DND-41 (cell line): ENCODE measurements around the gene KRTAP9-6.
"Not testable (repeated sequence)": the region's sequence is repeated elsewhere in the genome, so short reads cannot be mapped to it uniquely, and the experiment has no call there.

Experiments used
- CTCF ChIP-seq: IDR thresholded peaks from 2 replicates; pipeline ENCODE4 v1.5.1; 2012; ENCODE audit warnings: borderline replicate concordance, low read length, moderate library complexity, mild to moderate bottlenecking; ENCODE audit not compliant: poor library complexity, severe bottlenecking; ENCODE audit errors: extremely low read depth
- EZH2 ChIP-seq: IDR thresholded peaks from 3 replicates; pipeline ENCODE4 v1.6.1; 2012; ENCODE audit warnings: borderline replicate concordance, low read depth, mild to moderate bottlenecking, moderate library complexity, low read length, inconsistent platforms; ENCODE audit not compliant: severe bottlenecking

- TF ChIP-seq CTCF, EZH2: not testable (repeated sequence)
Observed at GRCh38 chr17:41275648-41276190, 10.5 kb downstream of the KRTAP9-6 start, which contains the start of gene KRTAP9-7.
